ENCODE data around the gene TEKT3.

- TF ChIP-seq CTCF (IDR thresholded peaks at IDR 0.05) (no peak), POLR2A (IDR thresholded peaks at IDR 0.05) (no peak)
These were observed 70.6 kb downstream of the TEKT3 start for GRCh38 chr17:15270628-15271381.
